H9 (cell line): Measurements from ENCODE around the gene DAND5. TPM values are rescaled to one million over a fixed set of nuclear protein-coding genes. Genes with fewer than 3 reads are reported as not detected.

Experiments
- DNase-seq: peaks from one replicate; pipeline ENCODE4 v3.0.0-alpha.2; 2017
- H2AFZ ChIP-seq: one replicate; pipeline ENCODE4 v1.6.1; 2013; ENCODE audit warnings: mild to moderate bottlenecking, low read length, control low read depth, moderate library complexity
- H2AK5ac ChIP-seq: 2 replicates; pipeline ENCODE4 v1.6.1; 2013; ENCODE audit warnings: low read length, control low read depth, mixed read lengths; ENCODE audit not compliant: insufficient read length
- H2BK120ac ChIP-seq: one replicate; pipeline ENCODE4 v1.6.1; 2013; ENCODE audit warnings: low read depth, mild to moderate bottlenecking, low read length, control low read depth, inconsistent platforms; ENCODE audit not compliant: poor library complexity, severe bottlenecking
- H2BK12ac ChIP-seq: 2 replicates; pipeline ENCODE4 v1.6.1; 2013; ENCODE audit warnings: low read length, control low read depth, mixed read lengths, low read depth; ENCODE audit not compliant: insufficient read length
- H2BK15ac ChIP-seq: 2 replicates; pipeline ENCODE4 v1.6.1; 2013; ENCODE audit warnings: low read depth, low read length, control low read depth
- H2BK20ac ChIP-seq: one replicate; pipeline ENCODE4 v1.6.1; 2013; ENCODE audit warnings: low read depth, mild to moderate bottlenecking, low read length, control low read depth, inconsistent platforms; ENCODE audit not compliant: poor library complexity, severe bottlenecking
- H2BK5ac ChIP-seq: 2 replicates; pipeline ENCODE4 v1.6.1; 2013; ENCODE audit warnings: low read length, control low read depth, mixed read lengths; ENCODE audit not compliant: insufficient read length
- H3K14ac ChIP-seq: 2 replicates; pipeline ENCODE4 v1.6.1; 2013; ENCODE audit warnings: low read length, control low read depth; ENCODE audit not compliant: insufficient read depth
- H3K18ac ChIP-seq: 2 replicates; pipeline ENCODE4 v1.6.1; 2013; ENCODE audit warnings: low read depth, mild to moderate bottlenecking, mixed read lengths, low read length, control low read depth; ENCODE audit not compliant: insufficient read length
- H3K23ac ChIP-seq: 2 replicates; pipeline ENCODE4 v1.6.1; 2013; ENCODE audit warnings: low read length, control low read depth, mixed read lengths, low read depth; ENCODE audit not compliant: insufficient read length
- H3K23me2 ChIP-seq: 2 replicates; pipeline ENCODE4 v1.6.1; 2013; ENCODE audit warnings: low read depth, mild to moderate bottlenecking, mixed read lengths, low read length, control low read depth; ENCODE audit not compliant: insufficient read length, poor library complexity, severe bottlenecking
- H3K27ac ChIP-seq: 2 replicates; pipeline ENCODE4 v1.5.1; 2013; ENCODE audit warnings: low read length, control low read depth, mixed read lengths, low read depth; ENCODE audit not compliant: insufficient read length
- H3K27me3 ChIP-seq: 2 replicates; pipeline ENCODE4 v1.6.1; 2013; ENCODE audit warnings: low read length, control low read depth, inconsistent platforms; ENCODE audit not compliant: insufficient read depth
- H3K4ac ChIP-seq: 2 replicates; pipeline ENCODE4 v1.6.1; 2013; ENCODE audit warnings: low read depth, mild to moderate bottlenecking, control low read depth, inconsistent platforms, low read length, moderate library complexity
- H3K4me1 ChIP-seq: 2 replicates; pipeline ENCODE4 v1.6.1; 2013; ENCODE audit warnings: low read length, control low read depth, inconsistent platforms; ENCODE audit not compliant: insufficient read depth
- H3K4me2 ChIP-seq: 2 replicates; pipeline ENCODE4 v1.6.1; 2013; ENCODE audit warnings: low read length, control low read depth, mixed read lengths; ENCODE audit not compliant: insufficient read length, insufficient read depth
- H3K56ac ChIP-seq: 2 replicates; pipeline ENCODE4 v1.6.1; 2013; ENCODE audit warnings: low read depth, mild to moderate bottlenecking, mixed read lengths, low read length, control low read depth; ENCODE audit not compliant: insufficient read length
- H3K79me1 ChIP-seq: 2 replicates; pipeline ENCODE4 v1.6.1; 2013; ENCODE audit warnings: low read depth, mild to moderate bottlenecking, moderate library complexity, low read length, control low read depth, inconsistent platforms; ENCODE audit not compliant: insufficient read depth, poor library complexity, severe bottlenecking
- H3K79me2 ChIP-seq: 2 replicates; pipeline ENCODE4 v1.6.1; 2013; ENCODE audit warnings: low read length, control low read depth, inconsistent platforms; ENCODE audit not compliant: insufficient read depth
- H3K9ac ChIP-seq: 2 replicates; pipeline ENCODE4 v1.6.1; 2013; ENCODE audit warnings: low read length, control low read depth, mixed read lengths; ENCODE audit not compliant: insufficient read length; ENCODE audit errors: extremely low read depth
- H3K9me3 ChIP-seq: one replicate; pipeline ENCODE4 v1.6.1; 2013; ENCODE audit warnings: low read depth, low read length, inconsistent platforms; ENCODE audit not compliant: control insufficient read depth
- H3T11ph ChIP-seq: one replicate; pipeline ENCODE4 v1.6.1; 2013; ENCODE audit warnings: mild to moderate bottlenecking, low read length, control low read depth, inconsistent platforms
- H4K20me1 ChIP-seq: one replicate; pipeline ENCODE4 v1.6.1; 2013; ENCODE audit not compliant: control insufficient read depth, insufficient read length, insufficient read depth
- H4K5ac ChIP-seq: 2 replicates; pipeline ENCODE4 v1.6.1; 2013; ENCODE audit warnings: low read depth, mild to moderate bottlenecking, mixed read lengths, low read length, control low read depth; ENCODE audit not compliant: insufficient read length
- H4K8ac ChIP-seq: replicated peaks from 2 replicates; pipeline ENCODE4 v1.6.1; 2013; ENCODE audit warnings: low read length, control low read depth, mixed read lengths, low read depth; ENCODE audit not compliant: insufficient read length
- H4K91ac ChIP-seq: 2 replicates; pipeline ENCODE4 v1.6.1; 2013; ENCODE audit warnings: low read depth, mild to moderate bottlenecking, moderate library complexity, mixed read lengths, low read length, control low read depth; ENCODE audit not compliant: insufficient read length
- H3K27ac Mint-ChIP-seq, 3 experiments: 2 replicates in 2 of 3; 3 replicates in 1 of 3; pipeline ENCODE4 v1.8.0; 2020 to 2021; ENCODE audit warnings: mixed read lengths in 3 of 3, mild to moderate bottlenecking in 1 of 3, moderate library complexity in 1 of 3
- H3K27me3 Mint-ChIP-seq: 2 replicates; pipeline ENCODE4 v1.8.0; 2021; ENCODE audit warnings: low read depth, mild to moderate bottlenecking, moderate library complexity, mixed read lengths
- H3K36me3 Mint-ChIP-seq, 3 experiments: 2 replicates in 2 of 3; 3 replicates in 1 of 3; pipeline ENCODE4 v1.8.0; 2020 to 2021; ENCODE audit warnings: low read depth in 3 of 3, mixed read lengths in 3 of 3; ENCODE audit not compliant: insufficient read depth in 1 of 3
- H3K4me1 Mint-ChIP-seq, 2 experiments: 2 replicates each; pipeline ENCODE4 v1.8.0; 2020; ENCODE audit warnings: mixed read lengths in 2 of 2
- H3K4me3 Mint-ChIP-seq, 2 experiments: 2 replicates in 1 of 2; 3 replicates in 1 of 2; pipeline ENCODE4 v1.8.0; 2020 to 2021; ENCODE audit warnings: mild to moderate bottlenecking in 2 of 2, mixed read lengths in 2 of 2, moderate library complexity in 1 of 2
- H3K9me3 Mint-ChIP-seq, 2 experiments: 2 replicates in 1 of 2; 3 replicates in 1 of 2; pipeline ENCODE4 v1.8.0; 2020; ENCODE audit warnings: mild to moderate bottlenecking in 2 of 2, mixed read lengths in 2 of 2, moderate library complexity in 1 of 2
- CTCF ChIP-seq: fragments of 200-600 bp; sonication (generic); conservative IDR thresholded peaks from 3 replicates; pipeline ENCODE4 v1.8.0; 2021; ENCODE audit warnings: antibody characterized with exemption, mild to moderate bottlenecking
- WGBS: extraction: QIAGEN DNeasy Blood & Tissue Kit; methylation state at CpG from one replicate; pipeline ENCODE4 v1.1.7; 2013; ENCODE audit warnings: missing lambda C conversion rate, low lambda C conversion rate, mixed read lengths; ENCODE audit not compliant: insufficient read length; ENCODE audit errors: extremely low coverage; 5-methylcytosine and 5-hydroxymethylcytosine counted together
- total RNA-seq: library from RNA; stranded (reverse); gene quantifications from 2 replicates; pipeline ENCODE4 v1.2.1, GENCODE V29; 2021

Gene DAND5
- total RNA-seq, 1 experiment from 2014 or later, result 0.11 TPM

- no peak overlapping the region for H3K27ac ChIP-seq
- H3K4me2 ChIP-seq, result no peak overlapping the region
Measured at GRCh38 chr19:13016245-13016627, 46.9 kb downstream of the DAND5 start.

More at GRCh38 chr19:13016245-13016627, 46.9 kb downstream of the DAND5 start:
- no CpG with 5 or more reads among the region's 7 CpGs for WGBS
- Histone ChIP-seq H3K18ac (no peak overlapping the region), H4K5ac (no peak overlapping the region), H3K79me1 (no peaks in the 10 kb centered on the region), H3K79me2 (no peaks in the 10 kb centered on the region), H2AK5ac (no peak overlapping the region), H2BK20ac (no peak overlapping the region), H3K23me2 (no peaks in the 10 kb centered on the region), H2BK5ac (no peak overlapping the region), H2BK12ac (no peak overlapping the region), H3K4ac (no peak overlapping the region), H2BK15ac (no peak overlapping the region), H4K91ac (no peak overlapping the region), H3K27me3 (peaks cover 87% of the 10 kb centered on the region), H3T11ph (no peak overlapping the region), H4K20me1 (peaks cover 2% of the 10 kb centered on the region), H3K56ac (no peak overlapping the region), H3K9ac (no peak overlapping the region), H3K9me3 (no peaks in the 10 kb centered on the region), H3K14ac (no peak overlapping the region), H4K8ac (no peak overlapping the region), H3K4me1 (peaks cover 8% of the 10 kb centered on the region), H3K23ac (no peak overlapping the region), H2AFZ (no peak overlapping the region), H2BK120ac (no peak overlapping the region)
- H3K27me3 Mint-ChIP-seq, result peaks cover 100% of the 10 kb centered on the region
- TF ChIP-seq CTCF, result no peak
- peaks cover 48 to 80% of the 10 kb centered on the region in 2 experiments for H3K4me1 Mint-ChIP-seq
- no peak overlapping the region for H3K27ac Mint-ChIP-seq
- H3K9me3 Mint-ChIP-seq, result peaks cover 4 to 15% of the 10 kb centered on the region in 2 experiments
- H3K4me3 Mint-ChIP-seq, result no peak overlapping the region
- no peak for DNase-seq
- H3K36me3 Mint-ChIP-seq, result no peaks in the 10 kb centered on the region
